ES-I3 (cell line): ENCODE data around the gene RRAD.
"Not testable (repeated sequence)": the region's sequence is repeated elsewhere in the genome, so short reads cannot be mapped to it uniquely, and the experiment has no call there.

Experiments
- H3K36me3 ChIP-seq: 2 replicates; pipeline ENCODE4 v1.6.1; 2013; ENCODE audit warnings: mild to moderate bottlenecking, low read length, control low read depth, moderate library complexity; ENCODE audit not compliant: insufficient read depth
- H3K4me1 ChIP-seq: 2 replicates; pipeline ENCODE4 v1.6.1; 2013; ENCODE audit warnings: mild to moderate bottlenecking, control low read depth, low read length; ENCODE audit not compliant: insufficient read depth
- H3K9ac ChIP-seq: 2 replicates; pipeline ENCODE4 v1.6.1; 2013; ENCODE audit warnings: low read depth, mild to moderate bottlenecking, low read length, moderate library complexity
- H3K9me3 ChIP-seq: 2 replicates; pipeline ENCODE4 v1.6.1; 2013; ENCODE audit warnings: mild to moderate bottlenecking, low read length, moderate library complexity; ENCODE audit not compliant: control insufficient read depth, insufficient read depth

RRAD gene

GRCh38 chr16:66955363-66956153 lies 30.2 kb upstream of the RRAD start:
- not testable (repeated sequence) for H3K9me3 ChIP-seq

DNA sequence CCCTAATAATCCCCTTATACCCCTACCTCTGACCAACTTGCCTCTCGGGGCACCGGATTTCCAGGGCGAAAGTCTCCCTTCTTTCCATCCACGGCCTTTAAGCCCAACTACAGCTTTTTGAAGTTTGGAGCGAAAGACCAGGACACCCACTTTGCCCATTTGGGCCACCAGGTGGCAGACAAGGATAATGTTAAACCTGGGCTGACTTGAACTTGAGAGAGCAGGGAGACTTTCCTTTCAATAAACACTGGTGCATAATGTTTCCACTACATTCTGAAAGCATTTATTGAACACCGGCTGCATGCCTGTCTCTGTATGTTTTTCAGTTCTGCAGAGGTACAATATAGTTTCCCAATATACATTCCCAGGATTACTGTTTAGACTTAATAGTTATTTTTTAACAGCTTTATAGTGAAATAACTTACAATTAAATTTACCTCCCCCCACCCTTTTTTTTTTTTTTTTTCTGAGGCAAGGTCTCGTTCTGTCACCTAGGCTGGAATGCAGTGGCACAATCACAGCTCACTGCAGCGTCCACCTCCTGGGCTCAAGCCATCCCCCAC lies 28.8 kb upstream of the RRAD start:
- Histone ChIP-seq H3K4me1 (no peaks in the 10 kb centered on the region), H3K9ac (no peak overlapping the region), H3K9me3 (no peaks in the 10 kb centered on the region), H3K36me3 (no peaks in the 10 kb centered on the region)

More at GRCh38 chr16:66955363-66956153, 30.2 kb upstream of the RRAD start:
- not testable (repeated sequence) for H3K36me3 ChIP-seq, H3K4me1 ChIP-seq, H3K9ac ChIP-seq

DNA sequence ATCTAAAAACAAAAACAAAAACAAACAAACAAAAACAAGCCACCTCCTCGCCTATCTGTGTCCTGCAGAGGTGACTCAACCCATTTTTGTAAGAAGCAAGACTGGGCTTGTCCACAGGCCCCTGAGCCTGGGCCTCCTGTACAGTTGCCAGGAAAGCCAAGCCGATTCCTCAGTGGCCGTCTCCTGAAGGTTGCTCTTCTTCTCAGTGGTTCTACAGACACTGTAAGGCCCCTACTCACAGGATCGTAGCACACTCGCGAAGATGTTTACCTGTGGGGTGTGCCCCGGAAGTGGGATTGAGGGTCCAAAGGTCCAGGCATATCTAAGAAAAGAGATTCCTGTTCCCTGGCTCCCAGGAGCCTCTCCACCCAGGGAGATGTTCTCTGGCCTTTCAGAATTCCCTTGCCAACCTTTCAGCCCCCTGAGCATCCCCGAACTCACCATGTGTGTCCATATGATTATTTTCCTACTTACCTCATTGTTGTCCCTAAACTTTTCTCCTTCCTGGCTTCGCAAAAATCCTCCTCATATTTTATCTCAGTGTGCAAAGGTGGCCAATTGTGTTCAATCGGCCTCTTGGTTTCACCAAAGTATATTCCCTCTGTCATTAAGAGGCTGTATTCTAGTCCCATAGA lies 28.2 kb upstream of the RRAD start:
- no peak overlapping the region for H3K9ac ChIP-seq
- H3K36me3 ChIP-seq, result no peaks in the 10 kb centered on the region
- no peaks in the 10 kb centered on the region for H3K9me3 ChIP-seq
- no peaks in the 10 kb centered on the region for H3K4me1 ChIP-seq

GRCh38 chr16:66952430-66953110 lies 27.2 kb upstream of the RRAD start:
- Histone ChIP-seq H3K4me1 (no peaks in the 10 kb centered on the region), H3K9me3 (no peaks in the 10 kb centered on the region), H3K9ac (no peak overlapping the region), H3K36me3 (no peaks in the 10 kb centered on the region)

DNA sequence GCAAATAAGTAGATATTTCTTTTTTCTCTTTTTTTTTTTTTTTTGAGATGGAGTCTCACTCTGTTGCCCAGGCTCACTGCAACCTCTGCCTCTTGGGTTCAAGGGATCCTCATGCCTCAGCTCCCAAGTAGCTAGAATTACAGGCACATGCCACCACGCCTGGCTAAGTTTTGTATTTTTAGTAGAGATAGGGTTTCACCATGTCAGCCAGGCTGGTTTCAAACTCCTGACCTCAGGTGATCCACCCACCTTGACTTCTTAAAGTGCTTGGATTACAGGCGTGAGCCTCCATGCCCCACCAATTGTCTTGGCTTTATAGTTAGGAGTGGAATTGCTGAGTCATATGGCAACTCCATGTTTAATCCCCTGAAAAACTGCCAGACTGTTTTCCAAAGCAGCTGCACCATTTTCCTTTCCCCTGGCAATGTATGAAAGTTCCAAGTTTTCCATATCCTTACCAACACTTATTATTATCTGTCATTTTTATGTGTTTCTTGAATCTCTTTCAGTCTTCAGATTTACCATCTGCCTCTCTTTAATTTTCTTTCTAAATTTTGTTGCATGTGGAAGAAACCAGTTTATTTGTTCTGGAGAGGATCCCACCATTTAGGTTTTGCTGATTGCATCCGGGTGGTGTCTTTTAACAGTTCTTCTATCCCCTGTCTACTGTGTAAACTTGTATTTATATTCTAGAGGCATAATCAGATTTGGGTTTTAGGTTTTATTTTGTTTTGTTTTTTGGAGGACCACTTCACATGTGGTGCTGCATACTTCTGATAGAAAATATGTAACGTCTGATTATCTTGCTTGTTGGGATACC lies 25.8 kb upstream of the RRAD start:
- Histone ChIP-seq H3K4me1 (no peaks in the 10 kb centered on the region), H3K36me3 (no peaks in the 10 kb centered on the region), H3K9me3 (no peaks in the 10 kb centered on the region), H3K9ac (no peak overlapping the region)

GRCh38 chr16:66950437-66950836 lies 25.1 kb upstream of the RRAD start:
- Histone ChIP-seq H3K36me3 (no peaks in the 10 kb centered on the region), H3K9ac (no peak overlapping the region), H3K4me1 (no peaks in the 10 kb centered on the region), H3K9me3 (no peaks in the 10 kb centered on the region)

- Histone ChIP-seq H3K36me3 (no peaks in the 10 kb centered on the region), H3K9ac (no peak overlapping the region), H3K9me3 (no peaks in the 10 kb centered on the region), H3K4me1 (no peaks in the 10 kb centered on the region)
Measured at GRCh38 chr16:66949472-66949871, 24.1 kb upstream of the RRAD start.

GRCh38 chr16:66948837-66949225 lies 23.5 kb upstream of the RRAD start:
- no peaks in the 10 kb centered on the region for H3K36me3 ChIP-seq
- no peaks in the 10 kb centered on the region for H3K9me3 ChIP-seq
- no peaks in the 10 kb centered on the region for H3K4me1 ChIP-seq
- no peak overlapping the region for H3K9ac ChIP-seq

DNA sequence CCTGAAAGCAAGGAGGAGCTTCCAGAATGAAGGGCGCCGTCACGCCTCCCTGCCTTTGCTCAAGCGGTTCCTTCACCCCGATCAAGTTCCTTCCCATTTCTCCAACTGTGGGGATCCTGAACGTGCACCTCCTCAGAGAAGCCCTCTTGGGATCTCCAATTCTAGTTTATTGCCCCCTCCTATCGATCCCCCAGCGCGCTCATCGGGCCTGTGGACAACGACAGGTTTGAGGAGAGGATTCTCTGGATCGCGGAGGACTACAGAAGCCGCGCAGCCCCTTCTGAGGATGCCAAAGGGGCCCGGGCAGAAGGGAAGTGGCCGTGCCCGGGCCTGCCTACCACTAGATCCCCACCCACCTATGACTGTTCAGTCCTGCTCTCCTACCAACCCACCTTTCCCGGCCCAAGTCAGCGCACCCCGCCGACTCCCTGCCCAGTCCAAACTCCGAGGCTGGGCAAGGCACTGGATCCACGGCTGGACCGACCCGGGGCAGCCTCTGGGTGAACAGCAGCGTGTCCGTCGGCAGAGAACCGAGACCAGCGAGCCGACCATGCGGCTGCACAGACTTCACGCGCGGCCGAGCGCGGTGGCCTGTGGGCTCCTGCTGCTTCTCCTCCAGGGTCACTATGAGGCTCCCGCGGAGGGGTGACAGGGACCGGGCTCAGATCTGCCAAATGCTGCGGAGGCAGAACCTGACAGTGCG lies 22.9 kb upstream of the RRAD start:
- Histone ChIP-seq H3K9ac (no peak overlapping the region; the same call in 1 of the 2 replicates), H3K36me3 (no peaks in the 10 kb centered on the region; the same call in 1 of the 2 replicates)

GRCh38 chr16:66947302-66948065 lies 22.1 kb upstream of the RRAD start:
- Histone ChIP-seq H3K9ac (no peak overlapping the region), H3K4me1 (no peaks in the 10 kb centered on the region), H3K9me3 (no peaks in the 10 kb centered on the region), H3K36me3 (peaks cover 2% of the 10 kb centered on the region)

More for the DNA sequence above, 22.9 kb upstream of the RRAD start:
- H3K4me1 ChIP-seq, result no peaks in the 10 kb centered on the region
- H3K9me3 ChIP-seq, result no peaks in the 10 kb centered on the region

GRCh38 chr16:66946974-66947301 lies 21.6 kb upstream of the RRAD start:
- Histone ChIP-seq H3K36me3 (peaks cover 6% of the 10 kb centered on the region), H3K4me1 (no peaks in the 10 kb centered on the region), H3K9me3 (no peaks in the 10 kb centered on the region), H3K9ac (no peak overlapping the region)

DNA sequence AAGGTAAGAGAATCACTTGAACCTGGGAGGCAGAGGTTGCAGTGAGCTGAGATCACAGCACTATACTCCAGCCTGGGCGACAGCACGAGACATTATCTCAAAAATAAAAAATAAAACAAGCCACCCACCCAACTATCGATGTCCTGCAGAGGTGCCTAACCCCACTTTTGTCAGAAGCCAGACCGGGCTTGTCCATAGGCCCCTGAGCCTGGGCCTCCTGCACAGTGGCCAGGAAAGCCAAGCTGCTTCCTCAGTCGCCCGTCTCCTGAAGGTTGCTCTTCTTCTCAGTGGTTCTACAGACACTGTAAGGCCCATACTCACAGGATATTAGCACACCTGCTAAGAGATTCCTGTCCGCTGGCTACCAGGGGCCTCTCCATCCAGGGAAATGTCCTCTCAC lies 21.2 kb upstream of the RRAD start:
- Histone ChIP-seq H3K4me1 (no peaks in the 10 kb centered on the region), H3K9me3 (no peaks in the 10 kb centered on the region), H3K9ac (no peak overlapping the region), H3K36me3 (peaks cover 6% of the 10 kb centered on the region)

DNA sequence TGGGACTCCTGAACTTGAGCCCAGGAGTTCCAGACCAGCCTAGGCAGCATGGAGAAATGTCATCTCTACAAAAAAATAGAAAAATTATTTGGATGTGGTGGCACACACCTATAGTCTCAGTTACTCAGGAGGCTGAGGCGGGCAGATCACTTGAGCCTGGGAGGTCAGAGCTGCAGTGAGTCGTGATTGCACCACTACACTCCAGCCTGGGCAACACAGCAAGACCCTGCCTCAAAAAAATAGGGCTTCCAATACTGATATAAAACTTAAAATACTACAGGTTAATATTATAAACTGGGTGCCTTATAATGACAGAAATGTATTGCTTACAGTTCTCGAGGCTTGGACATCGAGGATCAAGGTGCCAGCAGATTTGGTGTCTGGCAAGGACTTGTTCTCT lies 20.6 kb upstream of the RRAD start:
- no peak overlapping the region for H3K9ac ChIP-seq
- H3K4me1 ChIP-seq, result no peaks in the 10 kb centered on the region
- H3K36me3 ChIP-seq, result peaks cover 6% of the 10 kb centered on the region
- H3K9me3 ChIP-seq, result no peaks in the 10 kb centered on the region
